Skeletal muscle satellite cell (primary cell): Measurements from ENCODE around the gene DZIP3.

Experiments used
- H3K27me3 ChIP-seq: 2 replicates; pipeline ENCODE4 v1.7.0; 2013; ENCODE audit warnings: low read length; ENCODE audit not compliant: control insufficient read depth, insufficient read depth
- H3K36me3 ChIP-seq: 2 replicates; pipeline ENCODE4 v1.7.0; 2013; ENCODE audit warnings: mild to moderate bottlenecking, control low read depth, low read length; ENCODE audit not compliant: insufficient read depth
- H3K4me1 ChIP-seq: 2 replicates; pipeline ENCODE4 v1.7.0; 2013; ENCODE audit warnings: low read length; ENCODE audit not compliant: control insufficient read depth, insufficient read depth
- H3K4me2 ChIP-seq: 2 replicates; pipeline ENCODE4 v1.7.0; 2013; ENCODE audit warnings: mild to moderate bottlenecking, low read length
- H3K4me3 ChIP-seq: 2 replicates; pipeline ENCODE4 v1.7.0; 2013; ENCODE audit warnings: low read length
- H3K9ac ChIP-seq: 2 replicates; pipeline ENCODE4 v1.7.0; 2013; ENCODE audit warnings: mild to moderate bottlenecking, low read depth, low read length, moderate library complexity
- H3K9me3 ChIP-seq: replicated peaks from 2 replicates; pipeline ENCODE4 v1.7.0; 2013; ENCODE audit warnings: mild to moderate bottlenecking, control low read depth, low read length

DZIP3 gene

DNA sequence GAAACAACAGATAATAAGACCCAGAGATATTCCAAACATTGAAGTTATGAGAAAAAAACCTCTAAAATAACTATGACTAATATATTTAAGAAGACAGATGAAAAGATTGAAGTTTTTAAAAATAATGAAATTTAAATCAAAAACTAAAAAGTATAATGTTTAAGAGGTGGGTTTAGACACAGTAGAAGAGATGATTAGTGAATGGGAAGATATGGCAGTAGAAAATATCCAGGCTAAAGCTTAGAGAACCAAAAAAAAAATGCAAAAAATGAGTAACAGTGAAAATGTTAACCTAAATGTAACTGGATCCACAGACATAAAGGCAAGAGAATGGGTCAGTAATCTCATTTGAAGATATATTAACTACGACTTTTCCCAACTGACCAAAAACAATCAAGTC, 115.5 kb downstream of the DZIP3 start:
- Histone ChIP-seq H3K4me3 (no peak overlapping the region), H3K4me2 (no peak overlapping the region), H3K36me3 (no peaks in the 10 kb centered on the region), H3K4me1 (no peaks in the 10 kb centered on the region), H3K9ac (no peak overlapping the region), H3K27me3 (no peaks in the 10 kb centered on the region), H3K9me3 (no peaks in the 10 kb centered on the region)

DNA sequence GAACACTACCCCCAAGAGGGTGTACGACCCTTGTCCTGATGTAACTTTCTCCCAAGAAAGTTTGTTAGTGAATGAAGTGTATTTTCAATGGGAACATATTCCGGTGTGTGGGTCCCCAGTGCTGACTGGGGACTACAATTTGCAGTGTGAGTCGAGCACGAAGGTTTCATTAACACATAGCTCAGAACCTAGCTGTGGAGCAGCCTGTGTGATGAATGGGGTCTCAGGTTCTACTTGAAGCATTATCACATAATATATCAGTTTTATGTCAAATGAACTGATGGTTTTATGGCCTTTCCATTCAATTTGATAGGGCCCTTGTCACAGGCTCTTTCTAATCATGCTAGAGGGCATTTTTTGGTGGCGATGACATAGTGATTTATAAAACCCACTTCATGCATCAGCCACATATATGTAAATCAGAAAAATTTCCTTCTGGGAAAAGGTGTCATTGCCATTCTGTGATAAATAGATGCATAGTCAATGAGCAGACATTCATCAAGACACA, 123.5 kb downstream of the DZIP3 start:
- no peaks in the 10 kb centered on the region for H3K4me1 ChIP-seq
- peaks cover 3% of the 10 kb centered on the region for H3K27me3 ChIP-seq
- no peaks in the 10 kb centered on the region for H3K36me3 ChIP-seq
- H3K4me3 ChIP-seq, result no peak overlapping the region
- no peak overlapping the region for H3K9ac ChIP-seq
- H3K4me2 ChIP-seq, result no peak overlapping the region
- no peaks in the 10 kb centered on the region for H3K9me3 ChIP-seq

GRCh38 chr3:108713816-108714215, 124.3 kb downstream of the DZIP3 start:
- Histone ChIP-seq H3K9me3 (no peaks in the 10 kb centered on the region), H3K4me3 (no peak overlapping the region), H3K27me3 (peaks cover 3% of the 10 kb centered on the region), H3K4me1 (no peaks in the 10 kb centered on the region), H3K36me3 (no peaks in the 10 kb centered on the region), H3K4me2 (no peak overlapping the region), H3K9ac (no peak overlapping the region)

DNA sequence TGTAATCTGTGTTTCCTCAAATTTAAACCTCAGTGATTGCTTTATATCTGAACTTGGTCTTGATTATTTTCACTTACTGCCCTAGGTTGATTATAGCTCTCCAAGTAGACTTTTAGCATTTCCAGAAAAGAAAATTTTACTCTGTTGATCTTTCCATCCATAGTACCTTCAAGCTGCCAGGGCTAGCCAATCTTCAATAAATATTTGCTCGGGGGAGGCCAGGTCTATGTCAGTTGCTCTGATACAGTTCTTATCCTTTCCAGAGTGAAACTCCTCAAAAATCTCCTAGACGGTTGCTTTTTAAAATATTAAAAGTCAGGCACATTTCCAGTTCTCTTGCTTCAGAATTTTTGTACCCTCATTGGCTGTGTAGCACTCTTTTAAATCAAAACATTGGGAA, 128.9 kb downstream of the DZIP3 start:
- Histone ChIP-seq H3K4me1 (no peaks in the 10 kb centered on the region), H3K4me2 (no peak overlapping the region), H3K36me3 (no peaks in the 10 kb centered on the region), H3K9ac (no peak overlapping the region), H3K27me3 (no peaks in the 10 kb centered on the region), H3K9me3 (no peaks in the 10 kb centered on the region), H3K4me3 (no peak overlapping the region)

- no peaks in the 10 kb centered on the region for H3K9me3 ChIP-seq
These were observed 129.8 kb downstream of the DZIP3 start for GRCh38 chr3:108719178-108719806.

GRCh38 chr3:108722724-108723123, 133.2 kb downstream of the DZIP3 start:
- Histone ChIP-seq H3K4me3 (no peak overlapping the region), H3K9ac (no peak overlapping the region), H3K9me3 (no peaks in the 10 kb centered on the region), H3K27me3 (no peaks in the 10 kb centered on the region), H3K36me3 (no peaks in the 10 kb centered on the region), H3K4me1 (no peaks in the 10 kb centered on the region), H3K4me2 (no peak overlapping the region)

More at GRCh38 chr3:108719178-108719806, 129.8 kb downstream of the DZIP3 start:
- Histone ChIP-seq H3K27me3 (no peaks in the 10 kb centered on the region), H3K36me3 (no peaks in the 10 kb centered on the region), H3K4me1 (no peaks in the 10 kb centered on the region), H3K9ac (no peak overlapping the region), H3K4me2 (no peak overlapping the region), H3K4me3 (no peak overlapping the region)

- Histone ChIP-seq H3K27me3 (no peaks in the 10 kb centered on the region), H3K36me3 (no peaks in the 10 kb centered on the region)
These were observed 134.6 kb downstream of the DZIP3 start for GRCh38 chr3:108724101-108724500.

DNA sequence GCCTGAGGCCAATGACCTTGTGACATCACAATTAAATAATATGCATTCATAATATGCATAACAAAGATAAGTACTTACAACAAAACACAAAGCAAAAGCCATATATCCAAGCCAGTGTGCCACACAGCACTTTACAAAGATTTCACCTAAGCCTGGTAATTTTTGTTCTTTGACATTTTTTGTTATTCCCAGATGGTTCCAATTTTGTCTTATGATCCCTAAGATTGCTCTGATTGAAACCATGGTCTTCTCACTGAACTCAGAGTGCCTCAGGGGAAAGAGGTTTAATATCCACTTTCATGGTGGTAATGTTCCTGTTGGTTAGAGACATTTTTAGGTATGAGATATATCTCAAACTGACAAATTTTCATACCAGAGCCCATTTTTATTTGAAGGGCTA, 138.6 kb downstream of the DZIP3 start:
- Histone ChIP-seq H3K27me3 (no peaks in the 10 kb centered on the region), H3K9ac (no peak overlapping the region), H3K4me2 (no peak overlapping the region), H3K9me3 (no peaks in the 10 kb centered on the region), H3K4me3 (no peak overlapping the region), H3K36me3 (no peaks in the 10 kb centered on the region), H3K4me1 (no peaks in the 10 kb centered on the region)

More at GRCh38 chr3:108724101-108724500, 134.6 kb downstream of the DZIP3 start:
- Histone ChIP-seq H3K4me1 (no peaks in the 10 kb centered on the region), H3K9ac (no peak overlapping the region), H3K4me2 (no peak overlapping the region), H3K4me3 (no peak overlapping the region), H3K9me3 (no peaks in the 10 kb centered on the region)

- Histone ChIP-seq H3K4me1 (no peaks in the 10 kb centered on the region), H3K4me2 (no peak overlapping the region), H3K27me3 (no peaks in the 10 kb centered on the region), H3K4me3 (no peak overlapping the region), H3K9ac (no peak overlapping the region), H3K9me3 (no peaks in the 10 kb centered on the region), H3K36me3 (no peaks in the 10 kb centered on the region)
These were observed 139.4 kb downstream of the DZIP3 start for GRCh38 chr3:108728934-108729333.

GRCh38 chr3:108736821-108737220, 147.3 kb downstream of the DZIP3 start:
- Histone ChIP-seq H3K27me3 (no peaks in the 10 kb centered on the region), H3K9ac (no peak overlapping the region), H3K4me1 (no peaks in the 10 kb centered on the region), H3K36me3 (no peaks in the 10 kb centered on the region), H3K4me2 (no peak overlapping the region), H3K4me3 (no peak overlapping the region), H3K9me3 (no peaks in the 10 kb centered on the region)

- Histone ChIP-seq H3K4me3 (no peak overlapping the region), H3K36me3 (no peaks in the 10 kb centered on the region), H3K9me3 (no peaks in the 10 kb centered on the region), H3K4me1 (no peaks in the 10 kb centered on the region), H3K9ac (no peak overlapping the region), H3K4me2 (no peak overlapping the region), H3K27me3 (no peaks in the 10 kb centered on the region)
These were observed 153.4 kb downstream of the DZIP3 start for GRCh38 chr3:108742929-108743328.
